DOHH2 (cell line): Measurements from ENCODE around the gene MAZ.

ENCODE experiments used
- CTCF ChIP-seq: fragments of 200-600 bp; sonication (generic); IDR thresholded peaks from one replicate; pipeline ENCODE4 v1.5.1; 2014; ENCODE audit warnings: antibody characterized with exemption, mild to moderate bottlenecking, low read depth, low read length; ENCODE audit not compliant: poor library complexity, severe bottlenecking
- EZH2phosphoT487 ChIP-seq: fragments of 200-600 bp; sonication (generic); IDR thresholded peaks from 2 replicates; pipeline ENCODE4 v1.6.1; 2017; ENCODE audit warnings: borderline replicate concordance, mild to moderate bottlenecking, antibody characterized with exemption, low read length, moderate library complexity, mixed read lengths

GRCh38 chr16:29763326-29763725 is 43.0 kb upstream of the MAZ start:
- no peak for TF ChIP-seq CTCF
- TF ChIP-seq EZH2phosphoT487: no peak
